H1 (cell line): ENCODE results near the gene RASAL2. TPM values are rescaled to one million over a fixed set of nuclear protein-coding genes. Genes with fewer than 3 reads are reported as not detected.

Source experiments
- SIX5 ChIP-seq: IDR thresholded peaks from 2 replicates; pipeline ENCODE4 v1.6.1; 2011; ENCODE audit warnings: mild to moderate bottlenecking, low read depth, low read length
- polyA plus RNA-seq, 7 experiments: library from polyadenylated mRNA; depleted of rRNA in 3 of 7; stranded (reverse) in 5 of 7; unstranded in 2 of 7; fragments of >200 nt in 5 of 7; fragments of 200-250 nt in 2 of 7; gene quantifications; 1 replicate in 5 of 7; 2 replicates in 1 of 7; 4 replicates in 1 of 7; pipeline versions ENCODE4 v1.2.1 to v1.2.3, GENCODE V29; 2011 to 2013; ENCODE audit warnings: missing spikeins in 2 of 7, mixed read lengths in 2 of 7
- total RNA-seq: library from RNA; stranded (reverse); fragmentation: NEBNext Ultra II Directional; extraction: Animal tissue kit (Norgen Biotek cat#: 25700); gene quantifications from 2 replicates; pipeline ENCODE4 v1.2.1, GENCODE V29; 2021
- TF ChIP-seq, protein P1 (sequence below): fragments of 300-600 bp; sonication (generic); IDR thresholded peaks from 2 replicates; pipeline ENCODE4 v1.7.1; 2012; ENCODE audit warnings: low read length, moderate library complexity, mild to moderate bottlenecking, inconsistent platforms; ENCODE audit not compliant: insufficient replicate concordance

RASAL2 gene
- total and polyA plus RNA-seq, 2 of the 8 experiments (the other 6 are each of a cell fraction or from before 2014, with no cell fraction given): 15.9 to 32.5 TPM

DNA sequence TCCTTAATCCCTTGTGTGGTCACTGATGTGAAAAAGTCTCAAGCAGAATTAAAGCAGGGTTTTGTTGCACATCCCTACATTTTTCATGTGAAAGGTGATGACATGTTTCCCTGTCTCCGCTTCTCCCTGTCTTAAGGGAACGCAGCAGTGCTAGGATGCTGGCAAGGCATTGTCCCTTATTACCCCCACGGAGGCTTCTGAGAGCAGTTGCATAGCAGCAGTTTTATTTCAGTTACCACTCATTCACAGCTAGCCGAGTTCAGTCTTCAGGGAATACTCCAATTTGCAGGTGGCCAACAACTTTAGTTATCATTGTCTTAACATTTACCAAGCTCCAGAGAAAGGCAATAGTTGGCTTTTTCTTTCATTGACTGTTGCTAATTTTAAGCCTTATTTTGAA is 313.8 kb downstream of the RASAL2 start (continued):
- TF ChIP-seq, protein P1, sequence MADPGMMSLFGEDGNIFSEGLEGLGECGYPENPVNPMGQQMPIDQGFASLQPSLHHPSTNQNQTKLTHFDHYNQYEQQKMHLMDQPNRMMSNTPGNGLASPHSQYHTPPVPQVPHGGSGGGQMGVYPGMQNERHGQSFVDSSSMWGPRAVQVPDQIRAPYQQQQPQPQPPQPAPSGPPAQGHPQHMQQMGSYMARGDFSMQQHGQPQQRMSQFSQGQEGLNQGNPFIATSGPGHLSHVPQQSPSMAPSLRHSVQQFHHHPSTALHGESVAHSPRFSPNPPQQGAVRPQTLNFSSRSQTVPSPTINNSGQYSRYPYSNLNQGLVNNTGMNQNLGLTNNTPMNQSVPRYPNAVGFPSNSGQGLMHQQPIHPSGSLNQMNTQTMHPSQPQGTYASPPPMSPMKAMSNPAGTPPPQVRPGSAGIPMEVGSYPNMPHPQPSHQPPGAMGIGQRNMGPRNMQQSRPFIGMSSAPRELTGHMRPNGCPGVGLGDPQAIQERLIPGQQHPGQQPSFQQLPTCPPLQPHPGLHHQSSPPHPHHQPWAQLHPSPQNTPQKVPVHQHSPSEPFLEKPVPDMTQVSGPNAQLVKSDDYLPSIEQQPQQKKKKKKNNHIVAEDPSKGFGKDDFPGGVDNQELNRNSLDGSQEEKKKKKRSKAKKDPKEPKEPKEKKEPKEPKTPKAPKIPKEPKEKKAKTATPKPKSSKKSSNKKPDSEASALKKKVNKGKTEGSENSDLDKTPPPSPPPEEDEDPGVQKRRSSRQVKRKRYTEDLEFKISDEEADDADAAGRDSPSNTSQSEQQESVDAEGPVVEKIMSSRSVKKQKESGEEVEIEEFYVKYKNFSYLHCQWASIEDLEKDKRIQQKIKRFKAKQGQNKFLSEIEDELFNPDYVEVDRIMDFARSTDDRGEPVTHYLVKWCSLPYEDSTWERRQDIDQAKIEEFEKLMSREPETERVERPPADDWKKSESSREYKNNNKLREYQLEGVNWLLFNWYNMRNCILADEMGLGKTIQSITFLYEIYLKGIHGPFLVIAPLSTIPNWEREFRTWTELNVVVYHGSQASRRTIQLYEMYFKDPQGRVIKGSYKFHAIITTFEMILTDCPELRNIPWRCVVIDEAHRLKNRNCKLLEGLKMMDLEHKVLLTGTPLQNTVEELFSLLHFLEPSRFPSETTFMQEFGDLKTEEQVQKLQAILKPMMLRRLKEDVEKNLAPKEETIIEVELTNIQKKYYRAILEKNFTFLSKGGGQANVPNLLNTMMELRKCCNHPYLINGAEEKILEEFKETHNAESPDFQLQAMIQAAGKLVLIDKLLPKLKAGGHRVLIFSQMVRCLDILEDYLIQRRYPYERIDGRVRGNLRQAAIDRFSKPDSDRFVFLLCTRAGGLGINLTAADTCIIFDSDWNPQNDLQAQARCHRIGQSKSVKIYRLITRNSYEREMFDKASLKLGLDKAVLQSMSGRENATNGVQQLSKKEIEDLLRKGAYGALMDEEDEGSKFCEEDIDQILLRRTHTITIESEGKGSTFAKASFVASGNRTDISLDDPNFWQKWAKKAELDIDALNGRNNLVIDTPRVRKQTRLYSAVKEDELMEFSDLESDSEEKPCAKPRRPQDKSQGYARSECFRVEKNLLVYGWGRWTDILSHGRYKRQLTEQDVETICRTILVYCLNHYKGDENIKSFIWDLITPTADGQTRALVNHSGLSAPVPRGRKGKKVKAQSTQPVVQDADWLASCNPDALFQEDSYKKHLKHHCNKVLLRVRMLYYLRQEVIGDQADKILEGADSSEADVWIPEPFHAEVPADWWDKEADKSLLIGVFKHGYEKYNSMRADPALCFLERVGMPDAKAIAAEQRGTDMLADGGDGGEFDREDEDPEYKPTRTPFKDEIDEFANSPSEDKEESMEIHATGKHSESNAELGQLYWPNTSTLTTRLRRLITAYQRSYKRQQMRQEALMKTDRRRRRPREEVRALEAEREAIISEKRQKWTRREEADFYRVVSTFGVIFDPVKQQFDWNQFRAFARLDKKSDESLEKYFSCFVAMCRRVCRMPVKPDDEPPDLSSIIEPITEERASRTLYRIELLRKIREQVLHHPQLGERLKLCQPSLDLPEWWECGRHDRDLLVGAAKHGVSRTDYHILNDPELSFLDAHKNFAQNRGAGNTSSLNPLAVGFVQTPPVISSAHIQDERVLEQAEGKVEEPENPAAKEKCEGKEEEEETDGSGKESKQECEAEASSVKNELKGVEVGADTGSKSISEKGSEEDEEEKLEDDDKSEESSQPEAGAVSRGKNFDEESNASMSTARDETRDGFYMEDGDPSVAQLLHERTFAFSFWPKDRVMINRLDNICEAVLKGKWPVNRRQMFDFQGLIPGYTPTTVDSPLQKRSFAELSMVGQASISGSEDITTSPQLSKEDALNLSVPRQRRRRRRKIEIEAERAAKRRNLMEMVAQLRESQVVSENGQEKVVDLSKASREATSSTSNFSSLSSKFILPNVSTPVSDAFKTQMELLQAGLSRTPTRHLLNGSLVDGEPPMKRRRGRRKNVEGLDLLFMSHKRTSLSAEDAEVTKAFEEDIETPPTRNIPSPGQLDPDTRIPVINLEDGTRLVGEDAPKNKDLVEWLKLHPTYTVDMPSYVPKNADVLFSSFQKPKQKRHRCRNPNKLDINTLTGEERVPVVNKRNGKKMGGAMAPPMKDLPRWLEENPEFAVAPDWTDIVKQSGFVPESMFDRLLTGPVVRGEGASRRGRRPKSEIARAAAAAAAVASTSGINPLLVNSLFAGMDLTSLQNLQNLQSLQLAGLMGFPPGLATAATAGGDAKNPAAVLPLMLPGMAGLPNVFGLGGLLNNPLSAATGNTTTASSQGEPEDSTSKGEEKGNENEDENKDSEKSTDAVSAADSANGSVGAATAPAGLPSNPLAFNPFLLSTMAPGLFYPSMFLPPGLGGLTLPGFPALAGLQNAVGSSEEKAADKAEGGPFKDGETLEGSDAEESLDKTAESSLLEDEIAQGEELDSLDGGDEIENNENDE: no peak
- no peak for TF ChIP-seq SIX5
